SU-DHL-6 (cell line): ENCODE measurements around the gene KCNK16.

ENCODE experiments used
- CTCF ChIP-seq: fragments of 200-600 bp; sonication (generic); IDR thresholded peaks from one replicate; pipeline ENCODE4 v1.5.1; 2017; ENCODE audit warnings: antibody characterized with exemption, mild to moderate bottlenecking, low read length, moderate library complexity; ENCODE audit not compliant: insufficient read depth, poor library complexity, severe bottlenecking
- EZH2phosphoT487 ChIP-seq: fragments of 200-600 bp; sonication (generic), shearing (Covaris generic); conservative IDR thresholded peaks from 2 replicates; pipeline ENCODE4 v1.6.1; 2018; ENCODE audit warnings: mild to moderate bottlenecking, antibody characterized with exemption, low read length, moderate library complexity, mixed read lengths

DNA sequence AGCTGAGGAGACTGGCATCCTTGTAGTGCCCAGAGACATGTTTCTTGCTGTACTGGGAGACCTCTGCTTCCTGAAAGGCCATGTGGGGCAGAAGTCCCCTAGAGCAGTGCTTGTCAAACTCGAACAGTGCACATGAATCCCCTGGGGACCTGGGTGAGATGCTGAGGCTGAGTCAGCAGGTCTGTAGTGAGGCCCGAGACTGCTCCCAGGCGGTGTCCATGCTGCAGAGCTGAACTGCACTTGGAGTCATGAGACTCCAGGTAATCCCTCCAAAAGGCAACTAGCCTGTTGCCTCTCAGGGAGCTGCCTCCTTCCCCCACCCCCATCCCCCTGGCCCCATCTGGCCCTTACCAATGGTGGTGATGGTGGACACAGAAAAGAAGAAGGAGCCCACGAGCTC is 12.0 kb downstream of the KCNK16 start:
- no peak for TF ChIP-seq CTCF
- no peak for TF ChIP-seq EZH2phosphoT487
